GM08714 (cell line): Measurements from ENCODE around the gene EWSR1.

Source experiments
- H3K4me3 ChIP-seq: fragments of 200-500 bp; sonication (Bioruptor generic); 2 replicates; pipeline ENCODE4 v1.5.1; 2014; ENCODE audit warnings: mild to moderate bottlenecking, low read length, inconsistent platforms
- ZNF274 ChIP-seq: IDR thresholded peaks from 2 replicates; pipeline ENCODE4 v1.6.1; 2012; ENCODE audit warnings: mild to moderate bottlenecking, low read depth, low read length

Gene EWSR1

DNA sequence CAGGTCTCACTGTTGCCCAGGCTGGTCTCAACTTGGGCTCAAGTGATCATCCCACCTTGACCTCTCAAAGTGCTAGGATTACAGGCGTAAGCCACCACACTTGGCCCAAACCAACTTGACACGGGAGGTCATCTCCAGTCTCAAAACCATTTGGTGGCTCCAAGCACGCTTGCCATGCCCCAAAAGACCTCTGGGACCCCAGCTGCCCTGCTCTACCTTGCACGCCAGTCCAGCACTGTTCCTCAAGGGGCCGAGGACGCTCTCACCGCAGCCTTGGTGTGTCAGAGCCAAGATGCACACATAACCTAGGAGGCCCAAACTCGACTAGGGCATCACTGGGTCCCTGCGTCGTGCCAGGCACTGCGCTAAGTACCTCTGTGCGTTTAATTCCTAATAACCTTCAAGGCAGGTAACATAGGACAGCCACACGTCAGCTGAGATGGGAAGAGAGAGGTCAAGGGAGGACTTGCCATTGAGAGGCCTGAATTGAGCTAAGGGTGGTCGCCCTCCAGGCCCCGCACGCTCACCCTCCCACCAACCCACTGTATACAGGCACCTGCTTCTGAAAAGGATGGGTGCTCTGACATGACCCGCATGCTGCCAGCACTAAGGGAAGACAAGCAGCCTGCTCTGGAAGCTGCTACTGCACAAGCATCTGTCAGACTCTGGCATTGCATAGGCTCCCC, 33.8 kb downstream of the EWSR1 start:
- no peak overlapping the region for H3K4me3 ChIP-seq
- TF ChIP-seq ZNF274: no peak

DNA sequence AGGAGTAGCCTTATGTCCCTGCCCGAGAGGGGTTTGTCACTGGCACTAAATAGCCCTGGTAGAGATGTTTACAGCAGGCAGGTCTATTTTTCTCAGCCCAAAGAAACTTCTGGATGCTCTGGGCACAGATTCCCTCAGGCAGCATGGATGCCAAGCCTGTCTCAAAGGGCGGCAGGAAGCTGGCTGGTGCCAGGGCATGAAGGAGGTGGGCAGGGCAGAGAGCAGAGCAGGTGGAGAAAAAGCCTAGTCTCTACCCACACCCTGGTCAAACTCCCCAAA, 34.3 kb downstream of the EWSR1 start:
- TF ChIP-seq ZNF274: no peak
- no peak overlapping the region for H3K4me3 ChIP-seq

DNA sequence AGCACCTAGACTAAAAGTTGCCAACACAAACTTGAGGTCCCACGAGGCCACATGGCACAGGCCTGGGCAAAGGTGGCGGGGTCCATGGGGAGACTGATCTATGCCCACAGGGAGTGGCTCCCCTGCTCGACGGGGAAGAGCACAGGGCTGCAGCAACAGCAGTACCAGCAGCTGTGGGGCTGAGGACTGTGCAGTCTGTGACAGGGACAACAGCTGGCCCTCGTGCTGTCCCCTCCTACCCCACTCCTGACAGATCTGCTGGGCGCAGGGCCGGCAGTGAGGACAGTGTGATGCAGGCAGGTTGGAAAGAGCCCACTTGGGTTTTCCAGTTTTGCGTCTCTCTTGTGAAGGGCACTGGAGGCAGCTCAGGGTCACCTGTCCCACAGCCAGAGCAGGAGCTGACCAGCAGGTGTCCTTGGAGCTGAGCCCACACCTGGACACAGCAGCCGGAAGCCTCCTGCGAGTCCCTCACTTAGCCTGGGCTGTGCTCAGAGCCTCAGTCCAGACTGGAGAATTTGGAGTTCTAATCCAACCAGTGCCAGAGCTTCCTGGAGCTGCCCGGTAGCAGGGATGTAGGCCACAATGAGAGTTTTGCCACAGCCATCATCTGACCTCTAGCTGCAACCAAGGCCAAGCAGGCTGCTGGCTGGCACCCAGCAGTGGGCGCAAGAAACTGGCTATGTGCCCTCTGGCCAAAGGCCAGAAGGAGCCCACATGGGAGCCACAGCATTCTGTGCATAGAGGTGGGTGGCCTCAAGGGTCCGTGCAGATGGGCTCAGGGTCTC, 34.8 kb downstream of the EWSR1 start:
- no peak for TF ChIP-seq ZNF274
- no peak overlapping the region for H3K4me3 ChIP-seq

DNA sequence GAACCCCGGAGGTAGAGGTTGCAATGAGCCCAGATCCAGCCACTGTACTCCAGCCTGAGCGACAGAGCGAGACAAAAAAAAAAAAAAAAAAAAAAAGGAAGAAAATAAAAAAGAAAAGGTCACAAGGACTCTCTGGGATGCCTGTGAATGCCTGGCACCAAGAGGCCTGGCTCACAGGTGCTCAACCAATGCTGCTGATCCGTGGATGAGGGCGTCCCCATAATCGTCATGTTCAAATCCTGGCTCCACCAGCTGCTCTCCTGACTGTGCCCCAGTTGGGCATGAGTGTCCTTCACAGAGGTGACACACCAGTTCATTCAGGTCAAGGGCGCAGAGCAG, 37.7 kb downstream of the EWSR1 start:
- no peak for TF ChIP-seq ZNF274
- H3K4me3 ChIP-seq: no peak overlapping the region

DNA sequence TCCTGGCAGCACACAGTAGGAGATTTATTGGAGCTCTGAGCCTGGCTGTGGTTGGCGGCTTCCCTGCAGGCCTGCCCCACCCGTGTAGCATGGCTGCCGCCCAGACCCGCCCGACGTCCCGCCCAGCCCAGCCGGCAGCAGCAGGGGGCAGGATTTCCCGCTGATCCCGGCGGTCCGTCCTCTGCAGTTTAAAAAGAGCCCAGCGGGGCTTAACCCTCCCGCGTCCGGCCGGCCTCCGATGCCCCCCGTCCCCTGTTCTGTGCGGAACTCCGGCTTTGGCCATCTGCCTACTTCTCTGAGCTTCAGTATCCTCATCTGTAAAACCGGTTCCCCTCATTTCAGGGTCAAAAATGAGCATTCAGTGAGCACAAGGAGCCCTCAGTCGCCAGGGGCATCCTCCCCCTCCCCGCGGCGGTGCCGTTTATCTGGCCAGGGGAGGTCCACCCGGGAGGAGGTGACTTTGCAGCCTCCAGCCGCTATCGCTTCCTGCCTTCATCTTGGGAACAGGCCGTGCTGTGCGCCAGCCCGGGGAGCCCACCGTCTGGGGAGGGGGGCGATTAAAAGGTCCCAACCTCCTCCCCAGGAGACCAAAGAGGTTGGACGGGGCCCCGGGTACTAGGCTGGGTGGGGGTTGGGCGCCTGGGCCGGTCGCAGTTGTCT, 38.2 kb downstream of the EWSR1 start, which contains the start of gene GAS2L1:
Gene GAS2L1 (plus strand): TSS at position 476 of the 660 bp plus-strand sequence. CDS start 1,456 bp downstream, outside the sequence.
- peak within 1 kb of the TSS; percentile 10; the same call in 1 of the 2 replicates for H3K4me3 ChIP-seq
- TF ChIP-seq ZNF274: no peak

DNA sequence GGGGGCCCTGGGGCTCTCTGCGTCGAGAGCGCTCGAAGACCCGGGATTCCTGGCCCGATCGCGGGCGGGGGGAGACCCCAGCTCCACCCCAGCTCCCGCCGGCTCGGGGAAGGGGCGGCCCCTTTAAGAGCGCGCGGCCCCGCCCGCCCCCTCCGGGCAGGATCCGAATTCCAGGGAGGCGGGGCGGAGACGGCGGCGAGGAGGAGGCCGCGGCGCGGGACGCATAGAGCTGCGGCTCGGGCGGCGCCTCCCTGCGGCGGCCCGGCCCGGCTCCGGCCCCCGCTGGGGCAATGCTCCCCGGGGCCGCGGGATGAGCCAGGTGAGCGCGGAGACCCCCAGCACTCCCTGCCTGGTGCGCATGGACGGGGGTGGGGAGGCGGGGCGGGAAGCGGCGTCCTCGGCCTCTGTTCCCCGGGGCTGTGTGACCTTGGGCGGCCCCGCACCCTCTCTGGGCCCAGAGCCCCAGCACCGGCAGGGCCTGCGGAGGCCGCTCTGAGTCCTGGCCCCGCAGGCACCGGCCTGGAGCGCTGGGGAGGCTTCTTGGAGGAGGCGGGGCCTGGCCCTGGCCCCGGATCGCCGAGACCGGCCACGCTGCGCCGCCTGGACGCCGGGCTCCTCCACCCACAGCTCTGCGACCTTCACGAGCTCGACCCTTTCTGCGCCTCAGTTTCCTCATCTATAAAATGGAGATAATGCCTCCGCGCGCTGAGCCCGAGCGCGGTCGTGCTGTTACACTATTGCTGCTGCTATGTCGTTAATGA, 38.9 kb downstream of the EWSR1 start:
- TF ChIP-seq ZNF274: no peak

DNA sequence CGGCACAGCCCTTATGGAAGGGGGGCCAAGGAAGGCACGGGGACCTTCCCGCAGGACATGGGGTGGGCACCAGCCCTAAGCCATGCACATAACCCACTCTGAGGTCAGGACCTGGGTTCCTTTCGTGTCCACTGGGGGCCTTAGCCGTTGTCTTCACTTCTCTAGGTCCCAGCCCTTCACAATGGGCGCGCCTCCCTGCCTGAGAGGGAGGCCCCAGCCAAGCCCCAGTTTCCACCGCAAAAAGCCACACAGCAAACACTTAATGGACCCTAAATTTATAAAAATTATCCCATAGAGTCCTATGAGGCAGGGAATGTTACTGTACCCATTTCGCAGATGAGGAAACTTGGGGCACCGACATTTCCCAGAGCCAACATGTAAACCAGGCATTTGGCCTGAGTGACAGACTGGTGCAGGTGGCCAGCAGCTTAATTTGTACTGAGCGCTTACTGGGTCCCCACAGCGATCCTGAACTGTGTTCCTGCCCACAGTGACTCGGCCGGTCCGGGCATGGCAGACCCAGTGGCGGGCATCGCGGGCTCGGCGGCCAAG, 39.6 kb downstream of the EWSR1 start:
- TF ChIP-seq ZNF274: no peak
- H3K4me3 ChIP-seq: no peak overlapping the region

More for the DNA sequence above, 38.9 kb downstream of the EWSR1 start:
- H3K4me3 ChIP-seq: peak overlapping the region; percentile 10; the same call in 1 of the 2 replicates

DNA sequence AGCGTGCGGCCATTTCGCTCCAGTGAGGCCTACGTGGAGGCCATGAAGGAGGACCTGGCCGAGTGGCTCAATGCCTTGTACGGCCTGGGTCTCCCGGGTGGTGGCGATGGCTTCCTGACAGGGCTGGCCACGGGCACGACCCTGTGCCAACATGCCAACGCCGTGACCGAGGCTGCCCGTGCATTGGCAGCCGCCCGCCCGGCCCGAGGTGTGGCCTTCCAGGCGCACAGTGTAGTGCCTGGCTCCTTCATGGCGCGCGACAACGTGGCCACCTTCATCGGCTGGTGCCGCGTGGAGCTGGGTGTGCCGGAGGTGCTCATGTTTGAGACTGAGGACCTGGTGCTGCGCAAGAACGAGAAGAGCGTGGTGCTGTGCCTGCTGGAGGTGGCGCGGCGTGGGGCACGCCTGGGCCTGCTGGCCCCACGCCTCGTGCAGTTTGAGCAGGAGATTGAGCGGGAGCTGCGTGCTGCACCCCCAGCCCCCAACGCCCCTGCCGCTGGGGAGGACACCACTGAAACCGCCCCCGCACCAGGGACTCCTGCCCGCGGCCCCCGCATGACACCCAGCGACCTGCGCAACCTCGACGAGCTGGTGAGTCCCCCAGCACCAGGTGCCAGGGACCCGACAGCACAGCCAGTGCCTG, 40.2 kb downstream of the EWSR1 start:
- TF ChIP-seq ZNF274: no peak
- H3K4me3 ChIP-seq: no peak overlapping the region

DNA sequence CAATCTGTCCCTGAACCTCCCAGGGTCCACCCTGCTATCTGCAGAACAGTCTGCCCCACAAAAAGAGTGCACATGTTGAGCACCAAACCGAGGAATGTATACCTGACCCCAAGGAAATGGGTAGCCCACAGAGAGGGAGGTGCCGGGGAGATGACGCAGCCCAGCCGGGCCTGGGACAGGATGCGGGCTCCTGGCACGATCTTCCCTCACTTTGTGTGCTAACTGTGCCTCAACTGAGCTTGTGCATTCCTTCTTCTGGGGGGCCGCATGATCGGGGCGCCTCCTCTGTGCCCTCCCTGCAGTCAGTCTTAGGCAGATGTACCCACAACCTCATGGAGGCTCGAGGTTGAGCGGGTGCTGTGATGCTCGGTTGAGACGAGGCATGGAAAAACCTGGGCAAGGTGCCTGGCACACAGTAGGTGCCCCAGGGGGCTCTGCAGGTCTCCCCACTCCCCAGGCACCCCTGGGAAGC, 40.8 kb downstream of the EWSR1 start:
- H3K4me3 ChIP-seq: no peak overlapping the region
- TF ChIP-seq ZNF274: no peak

DNA sequence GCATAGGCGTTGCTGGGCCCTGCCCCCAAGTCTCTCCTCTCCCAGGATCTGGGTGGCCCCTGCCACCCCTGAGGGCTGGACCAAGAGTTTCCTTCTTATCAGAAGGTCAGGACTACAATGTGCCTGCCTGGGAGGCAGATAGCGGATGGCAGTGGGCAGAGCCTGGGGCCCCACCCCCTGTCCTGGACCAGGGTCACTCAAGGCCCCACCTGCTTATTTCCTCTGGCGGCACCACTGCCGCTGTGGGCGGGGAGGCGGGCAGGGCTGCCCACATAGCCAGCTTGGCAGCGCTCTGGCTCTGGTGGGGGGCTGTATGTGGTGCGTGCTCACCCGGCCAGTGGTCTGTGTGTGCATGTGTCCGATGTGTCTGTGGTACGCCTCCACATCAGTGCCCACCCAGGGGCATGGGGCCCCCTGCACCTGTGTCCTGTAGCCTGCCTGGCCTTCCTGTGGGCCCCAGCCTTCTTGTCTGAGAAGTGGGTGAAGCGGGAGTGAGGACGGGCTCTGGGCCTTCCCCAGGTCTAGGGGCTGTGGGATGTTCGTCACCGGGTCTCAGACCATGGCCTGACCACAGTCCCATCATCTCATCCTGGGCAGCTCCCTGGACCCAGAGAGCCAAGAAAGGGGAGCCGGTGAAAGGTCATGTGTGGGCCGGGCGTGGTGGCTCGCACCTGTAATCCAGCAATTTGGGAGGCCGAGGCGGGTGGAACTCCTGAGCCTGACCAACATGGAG, 41.4 kb downstream of the EWSR1 start:
- no peak overlapping the region for H3K4me3 ChIP-seq

DNA sequence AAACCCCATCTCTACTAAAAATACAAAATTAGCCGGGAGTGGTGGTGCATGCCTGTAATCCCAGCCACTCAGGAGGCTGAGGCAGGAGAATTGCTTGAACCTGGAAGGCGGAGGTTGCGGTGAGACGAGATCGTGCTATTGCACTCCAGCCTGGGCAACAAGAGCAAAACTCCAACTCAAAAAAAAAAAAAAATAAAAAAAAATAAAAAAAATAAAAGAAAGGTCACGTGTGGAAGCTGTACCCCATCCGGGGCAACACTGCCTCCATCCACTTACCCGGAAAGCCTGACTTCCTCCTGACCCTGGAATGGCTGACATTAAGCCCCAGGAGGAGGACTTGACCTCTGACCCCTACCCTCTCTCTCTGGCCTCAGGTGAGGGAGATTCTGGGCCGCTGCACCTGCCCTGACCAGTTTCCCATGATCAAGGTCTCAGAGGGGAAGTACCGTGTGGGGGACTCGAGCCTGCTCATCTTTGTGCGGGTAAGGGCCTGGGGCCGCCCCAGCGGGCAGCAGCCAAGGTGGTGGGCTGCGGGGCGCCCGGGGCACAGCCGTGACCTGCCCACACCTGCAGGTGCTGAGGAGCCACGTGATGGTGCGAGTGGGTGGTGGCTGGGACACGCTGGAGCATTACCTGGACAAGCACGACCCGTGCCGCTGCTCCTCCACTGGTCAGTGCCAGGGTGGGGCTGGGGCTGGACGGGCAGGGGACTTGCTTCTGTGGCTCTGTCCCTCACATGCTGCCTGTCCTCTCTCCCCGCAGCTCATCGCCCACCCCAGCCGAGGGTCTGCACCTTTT, 42.2 kb downstream of the EWSR1 start:
- H3K4me3 ChIP-seq: no peak overlapping the region
- no peak for TF ChIP-seq ZNF274

More for the DNA sequence above, 41.4 kb downstream of the EWSR1 start:
- no peak for TF ChIP-seq ZNF274

DNA sequence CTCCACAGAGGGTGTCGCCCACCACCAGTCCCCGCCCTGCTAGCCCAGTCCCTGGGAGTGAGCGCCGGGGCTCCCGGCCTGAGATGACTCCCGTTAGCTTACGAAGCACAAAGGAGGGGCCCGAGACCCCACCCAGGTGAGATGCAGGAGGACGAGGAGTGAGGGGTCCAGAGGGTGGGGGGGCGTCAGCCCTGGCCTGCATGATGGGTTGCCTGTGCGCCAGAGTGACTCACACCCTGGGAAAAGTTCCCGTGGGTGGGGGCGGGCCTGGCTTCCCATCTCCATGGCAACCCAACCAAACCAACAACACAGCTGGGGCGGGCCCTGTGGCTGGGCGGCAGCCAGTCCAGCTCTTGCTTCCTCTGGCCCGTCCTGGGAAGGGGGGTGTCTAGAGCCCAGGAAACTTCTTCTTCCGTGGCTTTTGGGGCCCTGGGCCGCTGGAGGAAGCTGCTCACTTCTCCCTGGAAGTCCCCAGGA, 42.8 kb downstream of the EWSR1 start:
- TF ChIP-seq ZNF274: no peak

More for the DNA sequence above, 42.8 kb downstream of the EWSR1 start:
- H3K4me3 ChIP-seq: no peak overlapping the region
